ENCODE results near the gene PDE7B. TPM values are rescaled to one million over a fixed set of nuclear protein-coding genes. Genes with fewer than 3 reads are reported as not detected.
A peak's percentile ranks its signal among the peaks of the same experiment; 100 is the strongest.

Gene PDE7B
- total RNA-seq: under 1 TPM; 0.05 to 0.12 TPM

GRCh38 chr6:135851442-135852271 lies at the start of gene PDE7B:
Gene PDE7B (plus strand): TSS chr6:135851701.
- ChIA-PET CTCF (interaction anchor here (2.4 kb wide), 1 partner anchor 58 kb away, joined by 10 read pairs; no protein-coding TSS in a partner anchor), POLR2A (no interaction called here)
- H3K27ac Mint-ChIP-seq: no peak within 1 kb of the TSS
- H3K4me3 Mint-ChIP-seq: peak within 1 kb of the TSS; percentile 38
- H3K9me3 Mint-ChIP-seq: no peaks in the 10 kb centered on the region
- peak; percentile 53 for DNase-seq
- peaks cover 1% of the 10 kb centered on the region for H3K27me3 Mint-ChIP-seq
- no peaks in the 10 kb centered on the region for H3K36me3 Mint-ChIP-seq
- intact Hi-C loops (cut with micrococcal nuclease): loop anchor here (1.0 to 5.0 kb wide), 2 partner anchors 29 to 314 kb away; no protein-coding TSS in a partner anchor
- H3K4me1 Mint-ChIP-seq (ENCODE audit: low read depth): peaks cover 17% of the 10 kb centered on the region

- H3K27ac Mint-ChIP-seq: no peak overlapping the region
- intact Hi-C loops (cut with micrococcal nuclease): no loop called here
Observed at GRCh38 chr6:135801755-135802465, 49.6 kb upstream of the PDE7B start.

GRCh38 chr6:135810486-135810885 lies 41.0 kb upstream of the PDE7B start:
- H3K27me3 Mint-ChIP-seq: no peaks in the 10 kb centered on the region
- CTCF ChIA-PET: no interaction called here
- H3K36me3 Mint-ChIP-seq: no peaks in the 10 kb centered on the region
- no peak overlapping the region for H3K27ac Mint-ChIP-seq
- H3K4me1 Mint-ChIP-seq (ENCODE audit: low read depth): no peaks in the 10 kb centered on the region
- POLR2A ChIA-PET: no interaction called here
- intact Hi-C loops (cut with micrococcal nuclease): no loop called here
- no peak for DNase-seq
- H3K4me3 Mint-ChIP-seq: no peak overlapping the region
- peaks cover 4% of the 10 kb centered on the region for H3K9me3 Mint-ChIP-seq

More at GRCh38 chr6:135801755-135802465, 49.6 kb upstream of the PDE7B start:
- POLR2A ChIA-PET: no interaction called here
- Mint-ChIP-seq H3K4me1 (ENCODE audit: low read depth) (peaks cover 5% of the 10 kb centered on the region), H3K9me3 (no peaks in the 10 kb centered on the region), H3K4me3 (no peak overlapping the region), H3K36me3 (no peaks in the 10 kb centered on the region), H3K27me3 (no peaks in the 10 kb centered on the region)
- no peak for DNase-seq
- CTCF ChIA-PET: no interaction called here

- ChIA-PET POLR2A (no interaction called here), CTCF (no interaction called here)
- Mint-ChIP-seq H3K27me3 (no peaks in the 10 kb centered on the region), H3K27ac (no peak overlapping the region), H3K36me3 (no peaks in the 10 kb centered on the region), H3K4me1 (ENCODE audit: low read depth) (no peaks in the 10 kb centered on the region), H3K4me3 (no peak overlapping the region), H3K9me3 (peaks cover 4% of the 10 kb centered on the region)
- intact Hi-C loops (cut with micrococcal nuclease): no loop called here
- DNase-seq: no peak
Observed at GRCh38 chr6:135811170-135811569, 40.3 kb upstream of the PDE7B start.

GRCh38 chr6:135811644-135812526 lies 39.6 kb upstream of the PDE7B start:
- H3K9me3 Mint-ChIP-seq: peaks cover 4% of the 10 kb centered on the region

GRCh38 chr6:135813401-135813800 lies 38.1 kb upstream of the PDE7B start:
- Mint-ChIP-seq H3K27ac (no peak overlapping the region), H3K4me3 (no peak overlapping the region), H3K27me3 (no peaks in the 10 kb centered on the region), H3K36me3 (no peaks in the 10 kb centered on the region), H3K4me1 (ENCODE audit: low read depth) (no peaks in the 10 kb centered on the region), H3K9me3 (peaks cover 4% of the 10 kb centered on the region)
- ChIA-PET POLR2A (no interaction called here), CTCF (no interaction called here)
- DNase-seq: no peak
- intact Hi-C loops (cut with micrococcal nuclease): no loop called here

More at GRCh38 chr6:135811644-135812526, 39.6 kb upstream of the PDE7B start:
- H3K27ac Mint-ChIP-seq: no peak overlapping the region
- POLR2A ChIA-PET: no interaction called here
- intact Hi-C loops (cut with micrococcal nuclease): no loop called here
- no peaks in the 10 kb centered on the region for H3K36me3 Mint-ChIP-seq
- CTCF ChIA-PET: no interaction called here
- no peaks in the 10 kb centered on the region for H3K4me1 Mint-ChIP-seq (ENCODE audit: low read depth)
- no peak for DNase-seq
- H3K4me3 Mint-ChIP-seq: no peak overlapping the region
- no peaks in the 10 kb centered on the region for H3K27me3 Mint-ChIP-seq

- CTCF ChIA-PET: no interaction called here
Observed at GRCh38 chr6:135814043-135814442, 37.5 kb upstream of the PDE7B start.

GRCh38 chr6:135815216-135815615 lies 36.3 kb upstream of the PDE7B start:
- intact Hi-C loops (cut with micrococcal nuclease): no loop called here
- POLR2A ChIA-PET: no interaction called here

More at GRCh38 chr6:135814043-135814442, 37.5 kb upstream of the PDE7B start:
- peaks cover 4% of the 10 kb centered on the region for H3K9me3 Mint-ChIP-seq
- no peak for DNase-seq
- H3K27me3 Mint-ChIP-seq: no peaks in the 10 kb centered on the region
- no peak overlapping the region for H3K27ac Mint-ChIP-seq
- no peaks in the 10 kb centered on the region for H3K4me1 Mint-ChIP-seq (ENCODE audit: low read depth)
- intact Hi-C loops (cut with micrococcal nuclease): no loop called here
- H3K4me3 Mint-ChIP-seq: no peak overlapping the region
- POLR2A ChIA-PET: no interaction called here
- no peaks in the 10 kb centered on the region for H3K36me3 Mint-ChIP-seq

GRCh38 chr6:135817035-135817434 lies 34.5 kb upstream of the PDE7B start:
- intact Hi-C loops (cut with micrococcal nuclease): no loop called here
- Mint-ChIP-seq H3K4me3 (no peak overlapping the region), H3K27me3 (no peaks in the 10 kb centered on the region), H3K4me1 (ENCODE audit: low read depth) (no peaks in the 10 kb centered on the region), H3K27ac (no peak overlapping the region), H3K36me3 (no peaks in the 10 kb centered on the region), H3K9me3 (no peaks in the 10 kb centered on the region)
- CTCF ChIA-PET: no interaction called here
- DNase-seq: no peak
- POLR2A ChIA-PET: no interaction called here

More at GRCh38 chr6:135815216-135815615, 36.3 kb upstream of the PDE7B start:
- Mint-ChIP-seq H3K27ac (no peak overlapping the region), H3K9me3 (no peaks in the 10 kb centered on the region), H3K36me3 (no peaks in the 10 kb centered on the region), H3K4me3 (no peak overlapping the region), H3K27me3 (no peaks in the 10 kb centered on the region), H3K4me1 (ENCODE audit: low read depth) (no peaks in the 10 kb centered on the region)
- CTCF ChIA-PET: no interaction called here
- no peak for DNase-seq

GRCh38 chr6:135819665-135820064 lies 31.8 kb upstream of the PDE7B start:
- ChIA-PET POLR2A (no interaction called here), CTCF (no interaction called here)
- H3K4me3 Mint-ChIP-seq: no peak overlapping the region
- intact Hi-C loops (cut with micrococcal nuclease): no loop called here
- no peaks in the 10 kb centered on the region for H3K9me3 Mint-ChIP-seq
- no peaks in the 10 kb centered on the region for H3K27me3 Mint-ChIP-seq
- DNase-seq: no peak
- no peak overlapping the region for H3K27ac Mint-ChIP-seq
- no peaks in the 10 kb centered on the region for H3K4me1 Mint-ChIP-seq (ENCODE audit: low read depth)
- no peaks in the 10 kb centered on the region for H3K36me3 Mint-ChIP-seq

- H3K4me3 Mint-ChIP-seq: no peak overlapping the region
- ChIA-PET CTCF (no interaction called here), POLR2A (no interaction called here)
- intact Hi-C loops (cut with micrococcal nuclease): no loop called here
- no peaks in the 10 kb centered on the region for H3K4me1 Mint-ChIP-seq (ENCODE audit: low read depth)
- no peak overlapping the region for H3K27ac Mint-ChIP-seq
- no peaks in the 10 kb centered on the region for H3K27me3 Mint-ChIP-seq
- no peaks in the 10 kb centered on the region for H3K36me3 Mint-ChIP-seq
- no peak for DNase-seq
- H3K9me3 Mint-ChIP-seq: no peaks in the 10 kb centered on the region
Observed at GRCh38 chr6:135820340-135820739, 31.2 kb upstream of the PDE7B start.

GRCh38 chr6:135823851-135824250 lies 27.6 kb upstream of the PDE7B start:
- DNase-seq: no peak
- H3K4me3 Mint-ChIP-seq: no peak overlapping the region
- no peaks in the 10 kb centered on the region for H3K9me3 Mint-ChIP-seq
- CTCF ChIA-PET: no interaction called here
- H3K27ac Mint-ChIP-seq: no peak overlapping the region
- H3K4me1 Mint-ChIP-seq (ENCODE audit: low read depth): no peaks in the 10 kb centered on the region
- H3K27me3 Mint-ChIP-seq: no peaks in the 10 kb centered on the region
- intact Hi-C loops (cut with micrococcal nuclease): no loop called here
- POLR2A ChIA-PET: no interaction called here
- H3K36me3 Mint-ChIP-seq: no peaks in the 10 kb centered on the region
